GM19463 (cell line): ENCODE measurements around the gene SPIRE2.

ENCODE experiments used
- ATAC-seq: cut with Tn5 transposase; IDR thresholded peaks from one replicate; pipeline ENCODE4 v1.9.1; 2021; ENCODE audit warnings: mild to moderate bottlenecking, moderate library complexity; ENCODE audit not compliant: unreplicated experiment

The SPIRE2 gene

GRCh38 chr16:89893642-89894548 lies 65.6 kb downstream of the SPIRE2 start:
- no peak for ATAC-seq

- ATAC-seq: no peak
Observed at GRCh38 chr16:89895482-89896250, 67.4 kb downstream of the SPIRE2 start.

GRCh38 chr16:89897204-89897603 lies 68.9 kb downstream of the SPIRE2 start:
- no peak for ATAC-seq

GRCh38 chr16:89898201-89898967 lies 70.1 kb downstream of the SPIRE2 start:
- ATAC-seq: no peak

- no peak for ATAC-seq
Observed at GRCh38 chr16:89899879-89900481, 71.7 kb downstream of the SPIRE2 start.

GRCh38 chr16:89900885-89901284 lies 72.6 kb downstream of the SPIRE2 start:
- no peak for ATAC-seq

GRCh38 chr16:89902980-89903379 lies 74.7 kb downstream of the SPIRE2 start:
- ATAC-seq: no peak

GRCh38 chr16:89903908-89904515 lies 75.7 kb downstream of the SPIRE2 start:
- ATAC-seq: no peak

GRCh38 chr16:89904606-89905510 lies 76.6 kb downstream of the SPIRE2 start:
- no peak for ATAC-seq

- no peak for ATAC-seq
Observed at GRCh38 chr16:89905511-89906139, 77.3 kb downstream of the SPIRE2 start.

GRCh38 chr16:89906140-89907025 lies 78.1 kb downstream of the SPIRE2 start:
- no peak for ATAC-seq

- ATAC-seq: no peak
Observed at GRCh38 chr16:89907055-89907814, 79.0 kb downstream of the SPIRE2 start.

GRCh38 chr16:89908236-89908635 lies 80.0 kb downstream of the SPIRE2 start:
- no peak for ATAC-seq

- ATAC-seq: no peak
Observed at GRCh38 chr16:89909777-89910716, 81.8 kb downstream of the SPIRE2 start.

GRCh38 chr16:89910717-89911354 lies 82.6 kb downstream of the SPIRE2 start:
- ATAC-seq: no peak

GRCh38 chr16:89911375-89911774 lies 83.1 kb downstream of the SPIRE2 start:
- ATAC-seq: no peak
